Calu3 (cell line): ENCODE results near the gene RCOR2. TPM values are rescaled to one million over a fixed set of nuclear protein-coding genes. Genes with fewer than 3 reads are reported as not detected.

ENCODE experiments used
- BruUV-seq: library from RNA; stranded (reverse); fragments of 400-500 nt; replicated peaks from 2 replicates; lab custom pipeline; 2021; lab: Mats Ljungman, UMichigan
- CTCF ChIA-PET: fragments of 300-600 bp; sonication (Branson Sonifier 250); formaldehyde crosslinking; loops from one replicate; lab custom pipeline; 2022; ENCODE audit warnings: antibody characterized with exemption; lab: Charles Lee
- DNase-seq: peaks from one replicate; pipeline ENCODE4 v3.0.0; 2022
- H3K27ac Mint-ChIP-seq: one replicate; pipeline ENCODE4 v1.8.0; 2022; ENCODE audit warnings: mixed read lengths; ENCODE audit not compliant: unreplicated experiment
- H3K27me3 Mint-ChIP-seq: one replicate; pipeline ENCODE4 v1.8.0; 2022; ENCODE audit warnings: mixed read lengths; ENCODE audit not compliant: unreplicated experiment
- H3K36me3 Mint-ChIP-seq: one replicate; pipeline ENCODE4 v1.8.0; 2022; ENCODE audit warnings: mild to moderate bottlenecking, moderate library complexity, mixed read lengths; ENCODE audit not compliant: insufficient read depth, unreplicated experiment
- H3K4me1 Mint-ChIP-seq: one replicate; pipeline ENCODE4 v1.8.0; 2022; ENCODE audit warnings: mild to moderate bottlenecking, low read depth, mixed read lengths; ENCODE audit not compliant: unreplicated experiment
- H3K4me3 Mint-ChIP-seq: one replicate; pipeline ENCODE4 v1.8.0; 2022; ENCODE audit warnings: mild to moderate bottlenecking, low read depth, moderate library complexity, mixed read lengths; ENCODE audit not compliant: unreplicated experiment
- H3K9me3 Mint-ChIP-seq: one replicate; pipeline ENCODE4 v1.8.0; 2022; ENCODE audit warnings: low read depth, mixed read lengths; ENCODE audit not compliant: unreplicated experiment
- intact Hi-C: fragments of 100-400 bp; cut with micrococcal nuclease; formaldehyde crosslinking; loops from one replicate; pipeline ENCODE4 v1.10.0; 2022; ENCODE audit not compliant: unreplicated experiment
- total RNA-seq: library from RNA; stranded (reverse); gene quantifications from 2 replicates; pipeline ENCODE4 v1.2.3, GENCODE V29; 2022
- TF ChIP-seq, protein P1 (sequence below): fragments of 200-600 bp; IDR thresholded peaks from one replicate; pipeline ENCODE4 v1.8.0; 2022; ENCODE audit warnings: antibody characterized with exemption; ENCODE audit not compliant: unreplicated experiment

RCOR2 gene
- total RNA-seq, 1 experiment from 2014 or later: 0.26 TPM

DNA sequence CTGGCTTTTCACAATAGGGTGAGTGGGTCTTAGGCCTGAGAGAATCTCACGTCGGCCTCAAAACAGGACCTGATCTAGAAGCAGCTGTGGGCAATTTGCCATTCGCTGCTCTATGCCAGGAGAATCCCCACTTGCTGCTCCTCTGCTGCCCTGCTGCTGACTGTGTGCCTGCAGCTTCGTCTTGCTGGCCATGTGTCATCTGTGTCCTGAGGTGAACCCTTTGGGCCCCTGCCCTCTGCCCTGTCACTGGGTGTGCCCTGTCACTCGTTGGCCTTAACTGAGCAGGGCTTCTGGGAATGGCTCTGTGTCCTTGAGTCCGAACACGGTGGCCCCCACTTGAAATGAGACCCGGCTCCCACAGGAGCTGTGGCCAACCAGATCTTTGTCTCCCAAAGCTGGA is 28.0 kb upstream of the RCOR2 start:
- TF ChIP-seq, protein P1, sequence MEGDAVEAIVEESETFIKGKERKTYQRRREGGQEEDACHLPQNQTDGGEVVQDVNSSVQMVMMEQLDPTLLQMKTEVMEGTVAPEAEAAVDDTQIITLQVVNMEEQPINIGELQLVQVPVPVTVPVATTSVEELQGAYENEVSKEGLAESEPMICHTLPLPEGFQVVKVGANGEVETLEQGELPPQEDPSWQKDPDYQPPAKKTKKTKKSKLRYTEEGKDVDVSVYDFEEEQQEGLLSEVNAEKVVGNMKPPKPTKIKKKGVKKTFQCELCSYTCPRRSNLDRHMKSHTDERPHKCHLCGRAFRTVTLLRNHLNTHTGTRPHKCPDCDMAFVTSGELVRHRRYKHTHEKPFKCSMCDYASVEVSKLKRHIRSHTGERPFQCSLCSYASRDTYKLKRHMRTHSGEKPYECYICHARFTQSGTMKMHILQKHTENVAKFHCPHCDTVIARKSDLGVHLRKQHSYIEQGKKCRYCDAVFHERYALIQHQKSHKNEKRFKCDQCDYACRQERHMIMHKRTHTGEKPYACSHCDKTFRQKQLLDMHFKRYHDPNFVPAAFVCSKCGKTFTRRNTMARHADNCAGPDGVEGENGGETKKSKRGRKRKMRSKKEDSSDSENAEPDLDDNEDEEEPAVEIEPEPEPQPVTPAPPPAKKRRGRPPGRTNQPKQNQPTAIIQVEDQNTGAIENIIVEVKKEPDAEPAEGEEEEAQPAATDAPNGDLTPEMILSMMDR: no peak
- intact Hi-C loops: loop anchor here (1.0 kb wide), 1 partner anchor 108 kb away; no protein-coding TSS in a partner anchor
- Mint-ChIP-seq H3K9me3 (no peaks in the 10 kb centered on the region), H3K4me3 (no peak overlapping the region), H3K4me1 (no peaks in the 10 kb centered on the region), H3K27ac (no peak overlapping the region), H3K27me3 (no peaks in the 10 kb centered on the region), H3K36me3 (peaks cover 9% of the 10 kb centered on the region)
- CTCF ChIA-PET: interaction anchor here (0.7 to 2.1 kb wide), 3 partner anchors 92 to 107 kb away, joined by 3 to 38 read pairs (median 10); partner anchors contain the start of gene MARK2
- no TSS peak for BruUV-seq
- DNase-seq: no peak

DNA sequence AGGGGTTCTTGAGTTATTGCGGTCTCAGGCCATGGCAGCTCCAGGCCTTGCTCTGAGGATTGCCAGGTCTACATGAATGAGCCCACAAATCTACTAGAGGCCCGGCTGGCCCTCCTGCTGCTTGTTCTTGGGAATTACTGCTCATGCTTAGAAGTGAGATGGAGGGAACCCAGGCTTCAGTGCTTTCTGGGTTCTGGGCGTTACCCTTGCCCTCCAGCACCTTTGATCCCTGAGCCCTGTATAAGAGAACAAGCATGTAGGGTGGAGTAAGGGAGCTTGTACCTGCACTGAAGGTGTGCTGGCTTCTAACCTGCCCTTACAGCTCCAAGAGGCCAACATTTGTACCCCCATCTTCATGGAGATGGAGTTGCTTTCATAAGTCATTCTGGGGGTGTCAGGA is 25.8 kb upstream of the RCOR2 start:
- Mint-ChIP-seq H3K27me3 (no peaks in the 10 kb centered on the region), H3K27ac (no peak overlapping the region), H3K9me3 (no peaks in the 10 kb centered on the region), H3K4me1 (no peaks in the 10 kb centered on the region), H3K4me3 (no peak overlapping the region), H3K36me3 (peaks cover 27% of the 10 kb centered on the region)
- intact Hi-C loops: no loop called here
- DNase-seq: no peak
- CTCF ChIA-PET: interaction anchor here (0.6 kb wide), 1 partner anchor 104 kb away, joined by 3 read pairs; no protein-coding TSS in a partner anchor
- TF ChIP-seq, protein P1: no peak
- BruUV-seq: no TSS peak

- peaks cover 29% of the 10 kb centered on the region for H3K36me3 Mint-ChIP-seq
- TF ChIP-seq, protein P1: no peak
- no peak for DNase-seq
- H3K27ac Mint-ChIP-seq: no peak overlapping the region
- H3K4me3 Mint-ChIP-seq: no peak overlapping the region
- no TSS peak for BruUV-seq
- CTCF ChIA-PET: no interaction called here
- H3K4me1 Mint-ChIP-seq: no peaks in the 10 kb centered on the region
- H3K9me3 Mint-ChIP-seq: no peaks in the 10 kb centered on the region
- no peaks in the 10 kb centered on the region for H3K27me3 Mint-ChIP-seq
- intact Hi-C loops: no loop called here
These were observed 24.9 kb upstream of the RCOR2 start for GRCh38 chr11:63941901-63942300.

- Mint-ChIP-seq H3K27ac (no peak overlapping the region), H3K27me3 (no peaks in the 10 kb centered on the region), H3K4me3 (no peak overlapping the region), H3K4me1 (peaks cover 2% of the 10 kb centered on the region), H3K36me3 (peaks cover 27% of the 10 kb centered on the region), H3K9me3 (no peaks in the 10 kb centered on the region)
- intact Hi-C loops: no loop called here
- no peak for DNase-seq
- CTCF ChIA-PET: no interaction called here
- TF ChIP-seq, protein P1: no peak
- TSS peak; percentile 61 for BruUV-seq
These were observed 23.8 kb upstream of the RCOR2 start for GRCh38 chr11:63940786-63941185.
